ENCODE data around the gene ZRANB3.

Gene ZRANB3

GRCh38 chr2:135219226-135219625, 311.8 kb downstream of the ZRANB3 start:
- DNase-seq (ENCODE audit: low read depth in 2 of 2), result no peak
- no peak for TF ChIP-seq CTCF (IDR thresholded peaks at IDR 0.05; ENCODE audit: low read depth, low read length)
- no peak overlapping the region for H3K4me3 ChIP-seq (replicated peaks in 1 of 2; ENCODE audit: low read depth in 2 of 2, low read length in 2 of 2)

- DNase-seq (ENCODE audit: low read depth in 2 of 2), result no peak
- H3K4me3 ChIP-seq (replicated peaks in 1 of 2; ENCODE audit: low read depth in 2 of 2, low read length in 2 of 2), result no peak overlapping the region
- no peak for TF ChIP-seq CTCF (IDR thresholded peaks at IDR 0.05; ENCODE audit: low read depth, low read length)
Observed at GRCh38 chr2:135218426-135218825, 312.6 kb downstream of the ZRANB3 start.

GRCh38 chr2:135212757-135213156, 318.3 kb downstream of the ZRANB3 start:
- no peak for TF ChIP-seq CTCF (IDR thresholded peaks at IDR 0.05; ENCODE audit: low read depth, low read length)
- H3K4me3 ChIP-seq (replicated peaks in 1 of 2; ENCODE audit: low read depth in 2 of 2, low read length in 2 of 2), result no peak overlapping the region
- peak in 1 of 2 donors; percentile 26 for DNase-seq (ENCODE audit: low read depth in 2 of 2)

- no peak for TF ChIP-seq CTCF (IDR thresholded peaks at IDR 0.05; ENCODE audit: low read depth, low read length)
- no peak overlapping the region for H3K4me3 ChIP-seq (replicated peaks in 1 of 2; ENCODE audit: low read depth in 2 of 2, low read length in 2 of 2)
- no peak for DNase-seq (ENCODE audit: low read depth in 2 of 2)
Observed at GRCh38 chr2:135208016-135208415, 323.0 kb downstream of the ZRANB3 start.

GRCh38 chr2:135203944-135204343, 327.1 kb downstream of the ZRANB3 start:
- H3K4me3 ChIP-seq (replicated peaks in 1 of 2; ENCODE audit: low read depth in 2 of 2, low read length in 2 of 2), result no peak overlapping the region
- no peak for TF ChIP-seq CTCF (IDR thresholded peaks at IDR 0.05; ENCODE audit: low read depth, low read length)
- no peak for DNase-seq (ENCODE audit: low read depth in 2 of 2)

- no peak for TF ChIP-seq CTCF (IDR thresholded peaks at IDR 0.05; ENCODE audit: low read depth, low read length)
- DNase-seq (ENCODE audit: low read depth in 2 of 2), result peak in 1 of 2 donors; percentile 7
- no peak overlapping the region for H3K4me3 ChIP-seq (replicated peaks in 1 of 2; ENCODE audit: low read depth in 2 of 2, low read length in 2 of 2)
Observed at GRCh38 chr2:135202751-135203150, 328.3 kb downstream of the ZRANB3 start.

GRCh38 chr2:135198481-135198880, 332.5 kb downstream of the ZRANB3 start:
- TF ChIP-seq CTCF (IDR thresholded peaks at IDR 0.05; ENCODE audit: low read depth, low read length), result no peak
- no peak for DNase-seq (ENCODE audit: low read depth in 2 of 2)
- H3K4me3 ChIP-seq (replicated peaks in 1 of 2; ENCODE audit: low read depth in 2 of 2, low read length in 2 of 2), result no peak overlapping the region
